ENCODE measurements around the gene OPCML.

- TF ChIP-seq CTCF (conservative IDR thresholded peaks at IDR 0.05; ENCODE audit: low read depth, low read length) (no peak), EZH2 (IDR thresholded peaks at IDR 0.05; ENCODE audit: borderline replicate concordance, low read depth, low read length, poor library complexity, severe bottlenecking) (no peak)
These were observed 53.1 kb downstream of the OPCML start for GRCh38 chr11:133479209-133479608.

Data from A673 (cell line).